WTC11 (cell line): Measurements from ENCODE around the gene LAMB4. TPM values are rescaled to one million over a fixed set of nuclear protein-coding genes. Genes with fewer than 3 reads are reported as not detected.

ENCODE experiments used
- ATAC-seq: fragments of 200-7000 bp; cut with Tn5 transposase; 2 replicates; pipeline ENCODE4 v1.10.0; 2021; ENCODE audit warnings: mild to moderate bottlenecking, moderate library complexity
- CTCF ChIA-PET: fragments of 300-600 bp; sonication (Branson Sonifier 250); formaldehyde crosslinking; loops from one replicate; lab custom pipeline; 2021; ENCODE audit warnings: antibody characterized with exemption; lab: Charles Lee
- POLR2A ChIA-PET: fragments of 350-600 bp; sonication (Branson Sonifier 250); formaldehyde crosslinking; loops from one replicate; lab custom pipeline; 2021; ENCODE audit warnings: antibody characterized with exemption; lab: Charles Lee
- DNase-seq: peaks from one replicate; pipeline ENCODE4 v3.0.0; 2021; ENCODE audit warnings: low spot score
- H3K27ac Mint-ChIP-seq: 2 replicates; pipeline ENCODE4 v1.8.0; 2021; ENCODE audit warnings: mixed read lengths
- H3K27me3 Mint-ChIP-seq: 2 replicates; pipeline ENCODE4 v1.8.0; 2021; ENCODE audit warnings: low read depth, mild to moderate bottlenecking, moderate library complexity, mixed read lengths
- H3K36me3 Mint-ChIP-seq: 2 replicates; pipeline ENCODE4 v1.8.0; 2021; ENCODE audit warnings: mixed read lengths
- H3K4me1 Mint-ChIP-seq: 2 replicates; pipeline ENCODE4 v1.8.0; 2022; ENCODE audit warnings: mixed read lengths
- H3K4me3 Mint-ChIP-seq: 2 replicates; pipeline ENCODE4 v1.8.0; 2021; ENCODE audit warnings: mild to moderate bottlenecking, moderate library complexity, mixed read lengths
- H3K9me3 Mint-ChIP-seq: 2 replicates; pipeline ENCODE4 v1.8.0; 2021; ENCODE audit warnings: mixed read lengths
- AFF4 ChIP-seq: sonication (generic); formaldehyde crosslinking; IDR thresholded peaks from 2 replicates; pipeline ENCODE4 v1.8.1; 2023; ENCODE audit warnings: mild to moderate bottlenecking, missing genetic modification reagents, borderline replicate concordance
- ATF3 ChIP-seq: sonication (generic); formaldehyde crosslinking; conservative IDR thresholded peaks from 2 replicates; pipeline ENCODE4 v1.8.1; 2022; ENCODE audit warnings: mild to moderate bottlenecking, missing genetic modification reagents
- ATF6 ChIP-seq: sonication (generic); formaldehyde crosslinking; IDR thresholded peaks from 2 replicates; pipeline ENCODE4 v1.8.1; 2023; ENCODE audit warnings: mild to moderate bottlenecking, missing genetic modification reagents
- ELF4 ChIP-seq: sonication (generic); formaldehyde crosslinking; IDR thresholded peaks from 2 replicates; pipeline ENCODE4 v1.8.1; 2022; ENCODE audit warnings: low read depth, mild to moderate bottlenecking, moderate library complexity, missing genetic modification reagents
- KAT7 ChIP-seq: sonication (generic); formaldehyde crosslinking; IDR thresholded peaks from 2 replicates; pipeline ENCODE4 v1.8.1; 2023; ENCODE audit warnings: missing genetic modification reagents, mild to moderate bottlenecking, borderline replicate concordance
- MAX ChIP-seq: sonication (generic); formaldehyde crosslinking; IDR thresholded peaks from 2 replicates; pipeline ENCODE4 v1.8.0; 2022; ENCODE audit warnings: mild to moderate bottlenecking, missing genetic modification reagents
- MLX ChIP-seq: sonication (generic); formaldehyde crosslinking; IDR thresholded peaks from 2 replicates; pipeline ENCODE4 v1.8.1; 2023; ENCODE audit warnings: mild to moderate bottlenecking, missing genetic modification reagents, moderate library complexity
- PRDM15 ChIP-seq: sonication (generic); formaldehyde crosslinking; IDR thresholded peaks from 2 replicates; pipeline ENCODE4 v1.8.0; 2022; ENCODE audit warnings: missing genetic modification reagents
- SMAD3 ChIP-seq: sonication (generic); formaldehyde crosslinking; IDR thresholded peaks from 2 replicates; pipeline ENCODE4 v1.8.0; 2022; ENCODE audit warnings: missing genetic modification reagents, mild to moderate bottlenecking, borderline replicate concordance
- SOX15 ChIP-seq: fragments of 250-450 bp; sonication (Bioruptor Pico); IDR thresholded peaks from 2 replicates; pipeline ENCODE4 v1.9.0; 2021; ENCODE audit warnings: mild to moderate bottlenecking
- ZBTB21 ChIP-seq: sonication (generic); formaldehyde crosslinking; IDR thresholded peaks from 2 replicates; pipeline ENCODE4 v1.8.1; 2023; ENCODE audit warnings: mild to moderate bottlenecking, missing genetic modification reagents, borderline replicate concordance
- ZMAT4 ChIP-seq: fragments of 250-450 bp; sonication (Bioruptor Pico); IDR thresholded peaks from 2 replicates; pipeline ENCODE4 v1.9.0; 2021; ENCODE audit warnings: mild to moderate bottlenecking
- ZNF232 ChIP-seq: sonication (generic); formaldehyde crosslinking; IDR thresholded peaks from 2 replicates; pipeline ENCODE4 v1.8.0; 2022; ENCODE audit warnings: mild to moderate bottlenecking, missing genetic modification reagents
- ZNF423 ChIP-seq: fragments of 250-450 bp; sonication (Bioruptor Pico); IDR thresholded peaks from 2 replicates; pipeline ENCODE4 v2.1.2; 2022; ENCODE audit warnings: mild to moderate bottlenecking, moderate library complexity
- ZNF425 ChIP-seq: fragments of 250-450 bp; sonication (Bioruptor Pico); conservative IDR thresholded peaks from 2 replicates; pipeline ENCODE4 v1.9.0; 2021; ENCODE audit warnings: mild to moderate bottlenecking
- total RNA-seq: library from RNA; stranded (reverse); gene quantifications from 3 replicates; pipeline ENCODE4 v1.2.3, GENCODE V29; 2021

The LAMB4 gene
- total RNA-seq, 1 experiment from 2014 or later = not detected

- DNase-seq (no peak), ATAC-seq (peak; percentile 36; the same call in 1 of the 2 replicates)
- H3K27me3 Mint-ChIP-seq = no peaks in the 10 kb centered on the region
- TF ChIP-seq PRDM15 (no peak), ZNF232 (no peak), MLX (CRISPR knock-in tag) (no peak), ZNF423 (CRISPR knock-in tag) (no peak), ZMAT4 (CRISPR knock-in tag) (no peak)
- POLR2A ChIA-PET = no interaction called here
- no peak overlapping the region for H3K4me3 Mint-ChIP-seq
- H3K27ac Mint-ChIP-seq = no peak overlapping the region
- CTCF ChIA-PET = no interaction called here
- no peaks in the 10 kb centered on the region for H3K9me3 Mint-ChIP-seq
- peaks cover 9% of the 10 kb centered on the region for H3K4me1 Mint-ChIP-seq
- no peaks in the 10 kb centered on the region for H3K36me3 Mint-ChIP-seq
These were observed 66.6 kb downstream of the LAMB4 start for GRCh38 chr7:108063520-108063933.

GRCh38 chr7:108062250-108063014 lies 67.7 kb downstream of the LAMB4 start:
- no peak for DNase-seq
- ATAC-seq = no peak
- H3K4me1 Mint-ChIP-seq = peaks cover 9% of the 10 kb centered on the region
- H3K27ac Mint-ChIP-seq = no peak overlapping the region
- ChIA-PET CTCF (interaction anchor here (1.6 kb wide), 1 partner anchor 52 kb away, joined by 7 read pairs; no protein-coding TSS in a partner anchor), POLR2A (no interaction called here)
- H3K9me3 Mint-ChIP-seq = no peaks in the 10 kb centered on the region
- no peak overlapping the region for H3K4me3 Mint-ChIP-seq
- no peaks in the 10 kb centered on the region for H3K27me3 Mint-ChIP-seq
- no peaks in the 10 kb centered on the region for H3K36me3 Mint-ChIP-seq
- TF ChIP-seq SOX15 (no peak), ZNF425 (CRISPR knock-in tag) (no peak), ATF6 (no peak), ZBTB21 (CRISPR knock-in tag) (no peak), MAX (no peak), KAT7 (CRISPR knock-in tag) (no peak), AFF4 (CRISPR knock-in tag) (no peak), ELF4 (no peak), PRDM15 (no peak), SMAD3 (CRISPR knock-in tag) (no peak), ATF3 (no peak)
